ENCODE measurements around the gene ZNF483. TPM values are rescaled to one million over a fixed set of nuclear protein-coding genes. Genes with fewer than 3 reads are reported as not detected.

Gene ZNF483
- polyA plus RNA-seq, 1 of the 3 experiments (the other 2 are of a cell fraction) = 0.53 TPM

- WGBS (ENCODE audit: low lambda C conversion rate) = 84% methylated on average over 4 of the region's 4 CpGs
- Histone ChIP-seq H3K9me2 (no peaks in the 10 kb centered on the region), H3K4me3 (ENCODE audit: low read depth in 2 of 2, low read length in 1 of 2) (no peak overlapping the region), H4K20me1 (ENCODE audit: insufficient read depth) (no peaks in the 10 kb centered on the region), H3F3A (replicated peaks; ENCODE audit: insufficient read depth) (peaks cover 7% of the 10 kb centered on the region), H3K36me3 (replicated peaks in 1 of 2; ENCODE audit: control insufficient read depth in 1 of 2, insufficient read depth in 2 of 2, low read length in 1 of 2) (no peaks in the 10 kb centered on the region), H3K4me2 (no peak overlapping the region), H3K79me2 (ENCODE audit: insufficient read depth) (no peaks in the 10 kb centered on the region), H2AFZ (ENCODE audit: low read depth) (no peak overlapping the region), H3K9me3 (no peaks in the 10 kb centered on the region), H3K9ac (no peak overlapping the region), H3K27me3 (ENCODE audit: insufficient read depth) (no peaks in the 10 kb centered on the region), H3K27ac (ENCODE audit: low read depth in 2 of 2, low read length in 1 of 2) (no peak overlapping the region), H3K4me1 (ENCODE audit: control insufficient read depth in 1 of 2, insufficient read depth in 2 of 2, low read depth in 1 of 2, low read length in 1 of 2) (no peaks in the 10 kb centered on the region; a peak in 1 of 4 replicates)
- DNase-seq = no peak
- TF ChIP-seq RCOR1 (IDR thresholded peaks at IDR 0.05; ENCODE audit: low read length) (no peak), TCF12 (IDR thresholded peaks at IDR 0.05) (no peak)
- ChIA-PET CTCF (interaction anchor here (1.0 kb wide), 1 partner anchor 10 kb away, joined by 3 read pairs; no protein-coding TSS in a partner anchor), POLR2A (no interaction called here)
Measured at GRCh38 chr9:111603041-111603440, 78.1 kb downstream of the ZNF483 start.

GRCh38 chr9:111604054-111604615, 79.2 kb downstream of the ZNF483 start:
- CTCF ChIA-PET = interaction anchor here (1.3 to 2.3 kb wide), 2 partner anchors 18 to 20 kb away, joined by 4 to 7 read pairs; no protein-coding TSS in a partner anchor
- H3K79me2 ChIP-seq (ENCODE audit: insufficient read depth) = no peaks in the 10 kb centered on the region

More at GRCh38 chr9:111604054-111604615, 79.2 kb downstream of the ZNF483 start:
- H3K4me3 ChIP-seq (ENCODE audit: low read depth in 2 of 2, low read length in 1 of 2) = no peak overlapping the region
- H4K20me1 ChIP-seq (ENCODE audit: insufficient read depth) = no peaks in the 10 kb centered on the region
- POLR2A ChIA-PET = no interaction called here
- no peaks in the 10 kb centered on the region for H3K4me1 ChIP-seq (ENCODE audit: control insufficient read depth in 1 of 2, insufficient read depth in 2 of 2, low read depth in 1 of 2, low read length in 1 of 2)
- H3K4me2 ChIP-seq = no peak overlapping the region
- no peak overlapping the region for H3K27ac ChIP-seq (ENCODE audit: low read depth in 2 of 2, low read length in 1 of 2)
- H3K36me3 ChIP-seq (replicated peaks in 1 of 2; ENCODE audit: control insufficient read depth in 1 of 2, insufficient read depth in 2 of 2, low read length in 1 of 2) = no peaks in the 10 kb centered on the region
- no peak overlapping the region for H3K9ac ChIP-seq
- no peak overlapping the region for H2AFZ ChIP-seq (ENCODE audit: low read depth)
- no peaks in the 10 kb centered on the region for H3K27me3 ChIP-seq (ENCODE audit: insufficient read depth)
- no peaks in the 10 kb centered on the region for H3K9me2 ChIP-seq
- H3F3A ChIP-seq (replicated peaks; ENCODE audit: insufficient read depth) = peaks cover 7% of the 10 kb centered on the region
- no peaks in the 10 kb centered on the region for H3K9me3 ChIP-seq
- WGBS (ENCODE audit: low lambda C conversion rate) = 95% methylated on average over 16 of the region's 16 CpGs
- no peak for DNase-seq
- TF ChIP-seq JUND (IDR thresholded peaks at IDR 0.05) (no peak), ZBTB33 (IDR thresholded peaks at IDR 0.05; ENCODE audit: borderline replicate concordance, low read depth) (no peak), GABPA (IDR thresholded peaks at IDR 0.05; ENCODE audit: low read depth) (no peak), YY1 (IDR thresholded peaks at IDR 0.05; ENCODE audit: low read depth) (no peak), SIN3A (IDR thresholded peaks at IDR 0.05; ENCODE audit: borderline replicate concordance, low read depth, low read length) (no peak), MEF2A (IDR thresholded peaks at IDR 0.05; ENCODE audit: borderline replicate concordance, low read depth) (no peak), RAD21 (IDR thresholded peaks at IDR 0.05; ENCODE audit: low read length) (no peak), FOXM1 (IDR thresholded peaks at IDR 0.05; ENCODE audit: low read depth) (no peak), NRF1 (IDR thresholded peaks at IDR 0.05; ENCODE audit: low read depth, low read length) (no peak), RFX5 (IDR thresholded peaks at IDR 0.05; ENCODE audit: low read length) (no peak), POLR2AphosphoS5 (IDR thresholded peaks at IDR 0.05; ENCODE audit: low read depth, low read length) (no peak), RCOR1 (IDR thresholded peaks at IDR 0.05; ENCODE audit: low read length) (no peak)
